Activated CD8-positive, alpha-beta T cell treated with anti-CD3 and anti-CD28 coated beads for 36 hours (primary cell): ENCODE results near the gene CLCN2. TPM values are rescaled to one million over a fixed set of nuclear protein-coding genes. Genes with fewer than 3 reads are reported as not detected.

Experiments
- ATAC-seq: fragments of 200-7000 bp; cut with Tn5 transposase; one replicate; pipeline ENCODE4 v1.10.0; 2021; ENCODE audit warnings: mild to moderate bottlenecking, moderate library complexity
- CTCF ChIA-PET: fragments of 350-600 bp; sonication (Branson Sonifier 250); formaldehyde crosslinking; loops from one replicate; lab custom pipeline; 2021; ENCODE audit warnings: antibody characterized with exemption; lab: Charles Lee
- POLR2A ChIA-PET: fragments of 350-600 bp; sonication (Branson Sonifier 250); formaldehyde crosslinking; loops from one replicate; lab custom pipeline; 2021; ENCODE audit warnings: antibody characterized with exemption; lab: Charles Lee
- DNase-seq: peaks from one replicate; pipeline ENCODE4 v3.0.0-alpha.2; 2020
- H3K27ac Mint-ChIP-seq: one replicate; pipeline ENCODE4 v1.8.0; 2021; ENCODE audit warnings: mild to moderate bottlenecking, mixed read lengths
- H3K27me3 Mint-ChIP-seq: one replicate; pipeline ENCODE4 v1.8.0; 2021; ENCODE audit warnings: mixed read lengths
- H3K36me3 Mint-ChIP-seq: one replicate; pipeline ENCODE4 v1.8.0; 2021; ENCODE audit warnings: low read depth, mixed read lengths
- H3K4me1 Mint-ChIP-seq: one replicate; pipeline ENCODE4 v1.8.0; 2021; ENCODE audit warnings: low read depth, mixed read lengths
- H3K4me3 Mint-ChIP-seq: one replicate; pipeline ENCODE4 v1.8.0; 2021; ENCODE audit warnings: mild to moderate bottlenecking, moderate library complexity, mixed read lengths
- H3K9me3 Mint-ChIP-seq: one replicate; pipeline ENCODE4 v1.8.0; 2021; ENCODE audit warnings: mixed read lengths
- intact Hi-C: fragments of 100-400 bp; cut with micrococcal nuclease; formaldehyde crosslinking; loops from one replicate; pipeline ENCODE4 v1.10.0; 2022
- total RNA-seq, 2 experiments: library from RNA; stranded (reverse); gene quantifications; one replicate each; pipeline ENCODE4 v1.2.3, GENCODE V29; 2021
- TF ChIP-seq, protein P1 (sequence below): fragments of 200-600 bp; IDR thresholded peaks from one replicate; pipeline ENCODE4 v1.8.0; 2022; ENCODE audit warnings: antibody characterized with exemption, mild to moderate bottlenecking

CLCN2 gene
- total RNA-seq, 2 experiments from 2014 or later = 4.0 to 4.2 TPM

DNA sequence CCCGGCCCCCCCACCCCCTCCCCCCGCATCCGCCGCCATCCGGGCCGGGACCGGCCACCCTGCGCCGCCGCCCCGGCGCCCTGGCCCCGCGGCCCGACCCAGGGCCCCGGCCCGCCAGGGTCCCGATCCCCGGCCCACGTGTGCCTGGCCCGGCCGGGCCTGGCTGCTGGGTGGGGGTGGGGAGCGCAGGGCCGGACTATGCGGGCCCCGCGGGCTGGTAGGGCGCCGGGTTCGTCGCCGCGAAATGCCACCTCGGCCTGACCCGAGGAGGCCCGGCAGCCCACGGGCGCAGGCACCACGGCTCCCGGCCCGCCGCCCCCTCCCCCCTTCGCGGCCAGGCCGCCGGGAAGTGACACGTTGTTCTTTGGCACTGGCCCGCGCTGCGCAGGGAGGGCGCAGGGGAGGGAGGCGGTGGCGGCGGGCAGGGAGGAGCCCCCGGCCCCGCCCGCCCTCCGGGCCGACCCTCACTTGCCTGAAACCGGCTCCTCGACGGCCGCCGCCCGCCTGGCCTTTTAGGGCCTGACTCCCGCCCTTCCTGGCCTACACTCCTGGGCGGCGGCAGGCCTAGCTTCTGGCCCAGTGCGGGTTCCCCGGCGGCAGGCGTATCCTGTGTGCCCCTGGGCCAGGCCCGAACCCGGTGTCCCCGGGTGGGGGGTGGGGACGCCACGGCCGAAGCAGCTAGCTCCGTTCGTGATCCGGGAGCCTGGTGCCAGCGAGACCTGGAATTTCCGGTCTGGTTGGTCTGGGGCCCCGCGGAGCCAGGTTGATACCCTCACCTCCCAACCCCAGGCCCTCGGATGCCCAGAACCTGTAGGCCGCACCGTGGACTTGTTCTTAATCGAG, 46.5 kb downstream of the CLCN2 start:
- Mint-ChIP-seq H3K27ac (peak overlapping the region; percentile 92), H3K4me3 (peak overlapping the region; percentile 85), H3K4me1 (peaks cover 32% of the 10 kb centered on the region), H3K27me3 (no peaks in the 10 kb centered on the region), H3K36me3 (peaks cover 37% of the 10 kb centered on the region), H3K9me3 (no peaks in the 10 kb centered on the region)
- ATAC-seq (peak; percentile 49), DNase-seq (peak; percentile 59)
- CTCF ChIA-PET = interaction anchor here (1.0 kb wide), 1 partner anchor 57 kb away, joined by 4 read pairs; no protein-coding TSS in a partner anchor
- intact Hi-C loops = no loop called here
- TF ChIP-seq, protein P1, sequence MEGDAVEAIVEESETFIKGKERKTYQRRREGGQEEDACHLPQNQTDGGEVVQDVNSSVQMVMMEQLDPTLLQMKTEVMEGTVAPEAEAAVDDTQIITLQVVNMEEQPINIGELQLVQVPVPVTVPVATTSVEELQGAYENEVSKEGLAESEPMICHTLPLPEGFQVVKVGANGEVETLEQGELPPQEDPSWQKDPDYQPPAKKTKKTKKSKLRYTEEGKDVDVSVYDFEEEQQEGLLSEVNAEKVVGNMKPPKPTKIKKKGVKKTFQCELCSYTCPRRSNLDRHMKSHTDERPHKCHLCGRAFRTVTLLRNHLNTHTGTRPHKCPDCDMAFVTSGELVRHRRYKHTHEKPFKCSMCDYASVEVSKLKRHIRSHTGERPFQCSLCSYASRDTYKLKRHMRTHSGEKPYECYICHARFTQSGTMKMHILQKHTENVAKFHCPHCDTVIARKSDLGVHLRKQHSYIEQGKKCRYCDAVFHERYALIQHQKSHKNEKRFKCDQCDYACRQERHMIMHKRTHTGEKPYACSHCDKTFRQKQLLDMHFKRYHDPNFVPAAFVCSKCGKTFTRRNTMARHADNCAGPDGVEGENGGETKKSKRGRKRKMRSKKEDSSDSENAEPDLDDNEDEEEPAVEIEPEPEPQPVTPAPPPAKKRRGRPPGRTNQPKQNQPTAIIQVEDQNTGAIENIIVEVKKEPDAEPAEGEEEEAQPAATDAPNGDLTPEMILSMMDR = no peak
- POLR2A ChIA-PET = interaction anchor here (1.1 to 3.0 kb wide), 12 partner anchors 9 to 298 kb away, joined by 3 to 58 read pairs (median 8); partner anchors contain the start of genes CLCN2, FAM131A and POLR2H

GRCh38 chr3:184314363-184314699, 47.1 kb downstream of the CLCN2 start, which contains the start of gene EIF4G1:
TSS of gene EIF4G1 (plus strand) at chr3:184314606. CDS start at chr3:184315797, 1,191 bp downstream.
- H3K4me3 Mint-ChIP-seq = peak within 1 kb of the TSS; percentile 85
- DNase-seq (peak; percentile 95), ATAC-seq (peak; percentile 91)
- H3K27ac Mint-ChIP-seq = peak within 1 kb of the TSS; percentile 92
- H3K9me3 Mint-ChIP-seq = no peaks in the 10 kb centered on the region
- intact Hi-C loops = no loop called here
- no peaks in the 10 kb centered on the region for H3K27me3 Mint-ChIP-seq
- TF ChIP-seq, protein P1 = no peak
- peaks cover 36% of the 10 kb centered on the region for H3K36me3 Mint-ChIP-seq
- H3K4me1 Mint-ChIP-seq = peaks cover 27% of the 10 kb centered on the region
- ChIA-PET CTCF (no interaction called here), POLR2A (interaction anchor here (3.0 kb wide), 1 partner anchor 24 kb away, joined by 22 read pairs; the partner anchor contains the start of gene FAM131A)

DNA sequence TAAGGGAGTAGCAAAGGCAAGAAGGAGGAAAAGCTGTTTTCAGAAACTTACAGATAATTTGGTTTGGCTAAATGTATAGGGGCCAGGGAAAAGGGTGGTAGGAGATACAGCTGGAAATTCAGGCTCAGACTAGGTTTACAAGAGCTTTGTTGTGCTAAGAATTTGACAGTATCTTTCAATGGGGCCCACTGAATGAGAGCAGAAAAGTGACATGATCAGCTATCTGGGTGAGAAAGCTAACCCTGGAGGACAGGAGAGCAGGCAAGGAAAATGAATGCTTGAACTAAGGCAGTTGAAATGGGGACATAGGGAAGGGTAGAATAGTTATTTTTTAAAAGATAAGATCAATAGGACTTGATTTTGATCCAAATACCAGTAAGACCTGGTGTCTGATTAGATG, 49.8 kb downstream of the CLCN2 start:
- CTCF ChIA-PET = interaction anchor here (0.7 to 1.7 kb wide), 4 partner anchors 9 to 294 kb away, joined by 3 to 5 read pairs (median 3); partner anchors contain the start of gene ABCC5
- peaks cover 15% of the 10 kb centered on the region for H3K4me1 Mint-ChIP-seq
- POLR2A ChIA-PET = interaction anchor here (1.0 to 1.7 kb wide), 4 partner anchors 9 to 15 kb away, joined by 3 to 5 read pairs (median 4); partner anchors contain the start of gene PSMD2
- TF ChIP-seq, protein P1 = no peak
- H3K27me3 Mint-ChIP-seq = no peaks in the 10 kb centered on the region
- no peak overlapping the region for H3K27ac Mint-ChIP-seq
- no peaks in the 10 kb centered on the region for H3K9me3 Mint-ChIP-seq
- H3K36me3 Mint-ChIP-seq = peaks cover 36% of the 10 kb centered on the region
- intact Hi-C loops = no loop called here
- DNase-seq (no peak), ATAC-seq (no peak)
- no peak overlapping the region for H3K4me3 Mint-ChIP-seq

GRCh38 chr3:184308744-184309143, 52.7 kb downstream of the CLCN2 start:
- peak overlapping the region; percentile 44 for H3K27ac Mint-ChIP-seq
- no peaks in the 10 kb centered on the region for H3K27me3 Mint-ChIP-seq
- H3K9me3 Mint-ChIP-seq = no peaks in the 10 kb centered on the region
- ChIA-PET POLR2A (no interaction called here), CTCF (no interaction called here)
- TF ChIP-seq, protein P1 = no peak
- DNase-seq (no peak), ATAC-seq (no peak)
- peaks cover 40% of the 10 kb centered on the region for H3K36me3 Mint-ChIP-seq
- intact Hi-C loops = no loop called here
- H3K4me3 Mint-ChIP-seq = no peak overlapping the region
- peaks cover 9% of the 10 kb centered on the region for H3K4me1 Mint-ChIP-seq

- Mint-ChIP-seq H3K4me1 (peaks cover 9% of the 10 kb centered on the region), H3K27me3 (no peaks in the 10 kb centered on the region), H3K9me3 (no peaks in the 10 kb centered on the region), H3K36me3 (peaks cover 48% of the 10 kb centered on the region), H3K4me3 (no peak overlapping the region), H3K27ac (no peak overlapping the region)
- ATAC-seq (no peak), DNase-seq (no peak)
- ChIA-PET POLR2A (interaction anchor here (1.7 kb wide), 1 partner anchor 20 kb away, joined by 8 read pairs; no protein-coding TSS in a partner anchor), CTCF (no interaction called here)
- intact Hi-C loops = no loop called here
- TF ChIP-seq, protein P1 = no peak
Measured at GRCh38 chr3:184307915-184308314, 53.5 kb downstream of the CLCN2 start.
